GM19452 (cell line): ENCODE data around the gene LZTS3.
"Not testable (repeated sequence)": the region's sequence is repeated elsewhere in the genome, so short reads cannot be mapped to it uniquely, and the experiment has no call there.

Source experiments
- ATAC-seq: cut with Tn5 transposase; IDR thresholded peaks from one replicate; pipeline ENCODE4 v1.9.1; 2021; ENCODE audit not compliant: unreplicated experiment

LZTS3 gene

DNA sequence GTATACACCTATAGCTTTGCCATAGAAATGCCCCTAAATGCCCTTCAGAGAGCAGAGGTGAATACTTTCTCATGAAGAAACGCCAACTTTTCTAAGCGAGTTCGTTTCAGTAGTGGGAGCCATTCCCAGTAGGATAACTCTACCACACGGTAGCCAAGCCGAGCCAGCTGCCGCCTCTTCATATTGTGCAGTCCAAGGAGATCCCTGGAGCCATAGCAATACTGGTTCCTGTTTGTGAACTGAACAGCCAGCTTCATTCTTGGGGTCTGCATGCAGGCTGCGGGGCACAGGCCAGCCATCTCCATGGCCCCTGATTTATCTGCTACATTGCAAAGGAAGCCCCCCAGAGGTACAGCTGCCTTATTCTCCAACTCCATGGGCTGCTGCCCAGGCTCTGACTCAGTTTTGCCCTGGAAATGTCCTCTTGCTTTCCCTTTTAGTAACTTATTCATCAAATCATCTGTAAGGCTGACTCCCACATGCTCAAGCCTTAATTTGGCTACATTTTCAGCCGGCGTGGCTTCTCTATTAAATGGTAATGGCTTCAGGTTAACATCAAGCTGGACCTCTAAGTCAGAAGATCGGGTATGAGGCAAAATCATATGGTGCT lies 26.5 kb downstream of the LZTS3 start:
- ATAC-seq, result no peak

GRCh38 chr20:3141757-3142156 lies 31.6 kb downstream of the LZTS3 start:
- ATAC-seq, result no peak

GRCh38 chr20:3137492-3137891 lies 35.9 kb downstream of the LZTS3 start:
- no peak for ATAC-seq

- ATAC-seq, result no peak
These were observed 37.8 kb downstream of the LZTS3 start for GRCh38 chr20:3135507-3136070.

GRCh38 chr20:3134151-3134550 lies 39.2 kb downstream of the LZTS3 start:
- no peak for ATAC-seq

GRCh38 chr20:3133155-3133554 lies 40.2 kb downstream of the LZTS3 start:
- ATAC-seq, result no peak

DNA sequence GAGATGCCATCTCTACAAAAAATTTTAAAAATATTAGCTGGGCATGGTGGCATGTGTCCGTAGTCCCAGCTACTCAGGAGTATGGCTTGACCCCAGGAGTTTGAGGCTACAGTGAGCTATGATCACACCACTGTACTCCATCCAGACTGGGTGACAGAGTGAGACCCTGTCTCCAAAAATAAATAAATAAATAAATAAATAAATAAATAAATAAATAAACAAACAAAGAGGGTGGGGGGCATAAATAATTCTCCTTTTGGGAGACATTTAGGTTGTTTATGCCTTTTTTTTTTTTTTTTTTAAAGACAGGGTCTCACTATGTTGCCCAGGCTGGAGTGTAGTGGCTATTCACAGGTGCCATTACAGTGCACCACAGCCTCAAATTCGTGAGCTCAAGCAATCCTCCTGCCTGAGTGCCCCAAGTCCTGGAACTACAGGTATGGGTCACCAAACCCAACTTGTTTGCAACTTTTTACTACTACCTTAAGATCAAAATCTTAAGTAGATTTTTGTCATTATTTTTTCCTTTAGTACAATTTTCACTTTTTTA lies 43.2 kb downstream of the LZTS3 start:
- no peak for ATAC-seq

DNA sequence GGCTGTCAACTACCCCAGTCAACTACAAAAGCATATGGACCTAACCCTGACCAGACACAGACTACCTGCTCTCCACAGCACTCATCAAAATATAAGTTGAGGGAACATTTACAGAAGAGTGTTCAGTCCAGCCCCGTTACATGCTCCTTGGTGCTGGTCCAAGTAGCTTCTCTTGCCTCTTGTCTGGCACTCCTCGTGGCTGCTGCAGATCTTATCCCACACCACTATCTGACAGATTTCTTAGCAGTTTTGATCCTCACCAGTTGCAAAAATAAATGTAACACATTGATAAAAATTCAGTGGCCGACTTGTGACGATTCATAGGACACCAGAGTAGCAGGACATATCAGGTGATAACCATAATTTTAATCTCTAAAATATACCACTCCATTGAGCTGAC lies 44.3 kb downstream of the LZTS3 start:
- no peak for ATAC-seq

- ATAC-seq, result no peak
These were observed 44.9 kb downstream of the LZTS3 start for GRCh38 chr20:3128275-3128984.

GRCh38 chr20:3126527-3126859 lies 46.9 kb downstream of the LZTS3 start:
- ATAC-seq, result no peak

DNA sequence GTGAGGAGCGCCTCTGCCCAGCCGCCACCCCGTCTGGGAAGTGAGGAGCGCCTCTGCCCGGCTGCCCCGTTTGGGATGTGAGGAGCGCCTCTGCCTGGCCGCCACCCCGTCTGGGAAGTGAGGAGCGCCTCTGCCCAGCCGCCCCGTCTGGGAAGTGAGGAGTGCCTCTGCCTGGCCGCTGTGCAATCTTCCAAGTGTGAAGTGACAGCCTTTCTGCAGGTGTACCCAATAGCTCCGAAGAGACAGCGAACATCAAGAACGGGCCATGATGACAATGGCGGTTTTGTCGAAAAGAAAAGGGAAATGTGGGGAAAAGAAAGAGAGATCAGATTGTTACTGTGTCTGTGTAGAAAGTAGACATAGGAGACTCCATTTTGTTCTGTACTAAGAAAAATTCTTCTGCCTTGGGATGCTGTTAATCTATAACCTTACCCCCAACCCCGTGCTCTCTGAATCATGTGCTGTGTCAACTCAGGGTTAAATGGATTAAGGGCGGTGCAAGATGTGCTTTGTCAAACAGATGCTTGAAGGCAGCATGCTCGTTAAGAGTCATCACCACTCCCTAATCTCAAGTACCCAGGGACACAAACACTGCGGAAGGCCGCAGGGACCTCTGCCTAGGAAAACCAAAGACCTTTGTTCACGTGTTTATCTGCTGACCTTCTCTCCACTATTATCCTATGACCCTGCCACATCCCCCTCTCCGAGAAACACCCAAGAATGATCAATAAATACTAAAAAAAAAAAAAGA lies 47.4 kb downstream of the LZTS3 start:
- not testable (repeated sequence) for ATAC-seq

- not testable (repeated sequence) for ATAC-seq
These were observed 48.4 kb downstream of the LZTS3 start for GRCh38 chr20:3124773-3125560.

- ATAC-seq, result not testable (repeated sequence)
These were observed 49.2 kb downstream of the LZTS3 start for GRCh38 chr20:3124163-3124562.

DNA sequence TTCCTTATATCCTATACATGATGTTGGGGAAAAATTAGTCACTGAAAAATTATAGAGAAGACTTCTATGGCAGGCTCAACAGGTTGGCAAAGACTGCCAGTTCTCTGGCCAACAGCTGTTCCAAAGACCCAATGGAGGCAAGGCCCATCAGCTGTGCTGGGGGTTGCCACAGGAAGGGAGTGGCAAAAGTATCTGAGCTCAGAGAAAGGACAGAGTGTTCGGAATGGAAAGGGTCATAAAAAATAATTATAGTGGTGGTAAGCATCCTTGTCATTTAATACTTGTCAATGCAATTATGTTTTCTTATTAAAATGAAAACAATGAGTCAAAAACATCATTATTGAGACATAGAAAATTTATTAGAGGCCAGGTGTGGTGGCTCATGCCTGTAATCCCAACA lies 49.8 kb downstream of the LZTS3 start:
- no peak for ATAC-seq

GRCh38 chr20:3121955-3122610 lies 51.3 kb downstream of the LZTS3 start:
- no peak for ATAC-seq

DNA sequence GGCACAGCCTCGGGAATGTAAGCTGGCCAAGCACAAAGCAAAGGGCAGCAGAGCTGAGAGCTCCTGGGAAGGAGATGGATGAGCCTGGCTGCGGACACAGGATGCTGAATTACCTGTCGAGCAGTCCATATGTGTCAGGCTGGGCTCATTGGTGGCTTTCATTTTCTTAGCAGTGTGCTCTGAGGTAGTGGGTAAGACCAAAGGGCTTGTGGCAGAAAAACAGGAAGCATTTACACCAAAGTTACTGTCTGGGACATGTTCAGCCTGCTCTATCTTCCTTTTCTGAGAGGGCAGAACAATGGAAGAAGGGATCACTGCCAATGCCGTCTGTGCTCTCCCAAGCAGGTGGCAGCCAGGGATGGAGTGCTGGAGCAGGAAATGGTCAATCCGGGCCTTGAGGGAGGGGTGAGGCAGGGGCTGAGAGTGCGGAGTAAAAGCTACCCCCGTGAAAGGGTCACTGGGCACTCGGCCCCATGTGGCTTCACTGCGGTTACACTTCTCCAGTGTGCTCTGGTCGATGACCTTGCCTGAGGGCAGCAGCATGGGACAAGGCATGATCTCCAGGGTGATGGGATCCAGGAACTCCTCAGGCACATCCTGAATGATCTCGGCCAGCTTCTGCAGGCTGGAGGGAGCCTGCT lies 52.0 kb downstream of the LZTS3 start:
- no peak for ATAC-seq

DNA sequence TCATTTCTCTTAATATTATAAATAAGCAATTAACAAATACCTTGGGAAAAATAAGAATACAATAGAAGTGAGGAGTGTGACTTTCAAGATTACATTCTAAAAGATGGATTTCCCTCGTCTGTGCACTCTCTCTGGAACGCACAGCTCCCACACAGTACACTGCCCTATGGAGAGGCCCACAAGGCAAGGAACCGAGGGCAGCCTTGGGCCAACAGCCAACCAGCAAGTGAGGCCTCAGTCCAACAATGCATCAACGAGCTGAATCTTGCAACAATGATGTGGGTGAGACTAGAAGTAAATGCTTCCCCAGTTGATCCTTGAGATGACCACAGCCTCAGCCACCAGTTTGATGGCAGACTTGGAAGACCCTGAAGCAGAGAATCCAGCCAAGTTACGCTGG lies 54.3 kb downstream of the LZTS3 start:
- ATAC-seq, result no peak

DNA sequence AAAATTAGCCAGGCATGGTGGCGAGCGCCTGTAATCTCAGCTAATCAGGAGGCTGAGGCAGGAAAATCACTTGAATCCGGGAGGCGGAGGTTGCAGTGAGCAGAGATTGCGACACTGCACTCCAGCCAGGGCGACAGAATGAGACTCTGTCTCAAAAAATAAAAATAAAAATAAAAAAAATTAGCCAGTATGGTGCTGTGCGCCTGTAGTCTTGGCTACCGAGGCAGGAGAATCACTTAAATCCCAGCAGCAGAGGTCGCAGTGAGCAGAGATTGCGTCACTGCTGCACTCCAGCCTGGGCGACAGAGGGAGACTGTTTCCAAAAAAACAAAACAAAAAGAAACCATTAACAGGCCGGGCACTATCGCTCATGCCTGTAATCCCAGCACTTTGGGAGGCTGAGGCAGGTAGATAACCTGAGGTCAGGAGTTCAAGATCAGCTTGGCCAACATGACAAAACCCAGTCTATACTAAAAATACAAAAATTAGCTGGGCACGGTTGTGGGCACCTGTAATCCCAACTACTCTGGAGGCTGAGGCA lies 55.4 kb downstream of the LZTS3 start:
- ATAC-seq, result not testable (repeated sequence)

- no peak for ATAC-seq
These were observed 57.0 kb downstream of the LZTS3 start for GRCh38 chr20:3116341-3116740.
